IPS DF 6.9 (cell line): ENCODE results near the gene CACNA1C.

Source experiments
- DNase-seq: peaks from one replicate; pipeline ENCODE4 v3.0.0-alpha.2; 2013; ENCODE audit warnings: low read depth, low spot score
- H3K27ac ChIP-seq: one replicate; pipeline ENCODE4 v1.5.1; 2013; ENCODE audit warnings: low read length, control low read depth
- H3K27me3 ChIP-seq: 2 replicates; pipeline ENCODE4 v1.6.1; 2013; ENCODE audit warnings: mild to moderate bottlenecking, low read length; ENCODE audit not compliant: control insufficient read depth, insufficient read depth
- H3K36me3 ChIP-seq: 2 replicates; pipeline ENCODE4 v1.6.1; 2013; ENCODE audit warnings: low read length; ENCODE audit not compliant: control insufficient read depth, insufficient read depth
- H3K4me1 ChIP-seq: 2 replicates; pipeline ENCODE4 v1.6.1; 2013; ENCODE audit warnings: low read length; ENCODE audit not compliant: control insufficient read depth, insufficient read depth
- H3K4me3 ChIP-seq: 2 replicates; pipeline ENCODE4 v1.5.1; 2013; ENCODE audit warnings: mild to moderate bottlenecking, low read length
- H3K9me3 ChIP-seq: 2 replicates; pipeline ENCODE4 v1.6.1; 2013; ENCODE audit warnings: low read length, inconsistent platforms; ENCODE audit not compliant: control insufficient read depth, insufficient read depth
- WGBS: extraction: QIAGEN DNeasy Blood & Tissue Kit; methylation state at CpG from one replicate; pipeline ENCODE4 v1.1.7; 2013; ENCODE audit warnings: mixed read lengths, missing lambda C conversion rate; ENCODE audit not compliant: insufficient read length, insufficient coverage; 5-methylcytosine and 5-hydroxymethylcytosine counted together

The CACNA1C gene

GRCh38 chr12:2283916-2284315, 231.1 kb downstream of the CACNA1C start:
- DNase-seq, result no peak
- Histone ChIP-seq H3K4me3 (no peak overlapping the region), H3K27ac (no peak overlapping the region), H3K9me3 (no peaks in the 10 kb centered on the region), H3K4me1 (peaks cover 4% of the 10 kb centered on the region), H3K36me3 (no peaks in the 10 kb centered on the region), H3K27me3 (no peaks in the 10 kb centered on the region)
- no CpG with 5 or more reads among the region's 10 CpGs for WGBS

- Histone ChIP-seq H3K4me3 (no peak overlapping the region), H3K9me3 (no peaks in the 10 kb centered on the region), H3K27me3 (no peaks in the 10 kb centered on the region), H3K4me1 (peaks cover 4% of the 10 kb centered on the region), H3K36me3 (no peaks in the 10 kb centered on the region), H3K27ac (no peak overlapping the region)
- WGBS, result no CpG with 5 or more reads among the region's 10 CpGs
- no peak for DNase-seq
Observed at GRCh38 chr12:2284321-2284813, 231.6 kb downstream of the CACNA1C start.

DNA sequence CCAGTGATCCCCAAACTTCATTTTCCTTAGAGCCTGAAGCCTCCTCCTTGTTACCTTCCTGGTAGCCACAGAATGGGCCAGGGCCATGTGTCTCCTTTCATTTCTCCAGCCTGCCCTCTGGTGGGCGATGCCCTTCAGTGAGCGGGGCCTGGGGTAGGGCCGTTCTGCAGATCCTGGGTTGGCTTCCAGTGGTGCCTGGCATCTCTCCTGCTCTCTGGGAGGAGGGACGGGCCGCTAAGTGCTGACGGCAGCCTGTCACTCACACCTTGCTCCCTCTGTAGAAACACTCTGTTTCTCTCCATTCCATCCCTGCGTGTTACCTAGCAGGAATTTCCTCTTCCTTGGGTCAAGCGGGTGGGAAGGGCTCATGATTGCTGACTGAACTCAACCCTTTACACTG, 232.1 kb downstream of the CACNA1C start:
- WGBS, result no CpG with 5 or more reads among the region's 8 CpGs
- H3K4me1 ChIP-seq, result peaks cover 4% of the 10 kb centered on the region
- no peaks in the 10 kb centered on the region for H3K27me3 ChIP-seq
- no peak overlapping the region for H3K4me3 ChIP-seq
- peak; percentile 64 for DNase-seq
- H3K36me3 ChIP-seq, result no peaks in the 10 kb centered on the region
- H3K27ac ChIP-seq, result no peak overlapping the region
- H3K9me3 ChIP-seq, result no peaks in the 10 kb centered on the region

- no CpG with 5 or more reads among the region's 14 CpGs for WGBS
- H3K27ac ChIP-seq, result no peak overlapping the region
- peaks cover 4% of the 10 kb centered on the region for H3K4me1 ChIP-seq
- no peaks in the 10 kb centered on the region for H3K27me3 ChIP-seq
- DNase-seq, result no peak
- H3K9me3 ChIP-seq, result no peaks in the 10 kb centered on the region
- no peaks in the 10 kb centered on the region for H3K36me3 ChIP-seq
- H3K4me3 ChIP-seq, result no peak overlapping the region
Observed at GRCh38 chr12:2285462-2285861, 232.7 kb downstream of the CACNA1C start.

GRCh38 chr12:2286047-2286446, 233.3 kb downstream of the CACNA1C start:
- H3K36me3 ChIP-seq, result no peaks in the 10 kb centered on the region
- H3K27me3 ChIP-seq, result no peaks in the 10 kb centered on the region
- H3K4me1 ChIP-seq, result peaks cover 4% of the 10 kb centered on the region
- no CpG with 5 or more reads among the region's 5 CpGs for WGBS
- no peak for DNase-seq
- no peaks in the 10 kb centered on the region for H3K9me3 ChIP-seq
- H3K27ac ChIP-seq, result no peak overlapping the region
- no peak overlapping the region for H3K4me3 ChIP-seq

DNA sequence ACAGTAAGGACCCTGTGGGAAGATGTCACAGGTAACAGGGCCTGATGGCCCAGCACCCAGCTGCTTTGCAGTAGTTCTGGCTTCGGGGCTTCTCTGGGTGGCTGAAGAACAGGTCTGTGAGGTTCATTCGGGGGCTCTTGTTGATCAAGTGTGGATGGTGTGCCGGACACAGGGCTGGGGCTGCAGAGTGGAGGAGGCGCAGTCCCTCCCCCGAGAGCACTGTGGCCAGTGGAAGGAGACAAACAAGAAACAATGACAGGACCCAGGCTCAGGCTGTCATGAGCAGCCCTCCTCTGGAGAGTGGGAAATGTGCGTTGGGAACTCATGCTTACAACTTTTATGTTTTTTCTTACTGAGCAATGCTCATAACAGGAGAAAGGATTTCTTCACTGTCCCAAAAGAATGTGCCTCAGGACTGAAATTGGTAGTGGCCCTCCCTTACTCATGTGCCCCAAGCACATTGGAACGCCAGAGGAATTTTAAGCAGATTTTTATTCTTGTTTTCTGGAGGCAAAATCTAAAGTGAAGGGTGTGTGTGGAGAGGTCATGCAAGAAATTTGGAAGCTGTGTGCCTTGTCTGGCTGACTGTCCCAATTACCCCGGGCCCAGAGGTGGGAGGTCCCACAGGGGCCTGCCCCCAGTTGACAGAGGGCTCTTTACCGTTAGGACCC, 233.8 kb downstream of the CACNA1C start:
- Histone ChIP-seq H3K9me3 (no peaks in the 10 kb centered on the region), H3K27me3 (no peaks in the 10 kb centered on the region), H3K27ac (no peak overlapping the region), H3K4me1 (peaks cover 4% of the 10 kb centered on the region), H3K36me3 (no peaks in the 10 kb centered on the region), H3K4me3 (no peak overlapping the region)
- no CpG with 5 or more reads among the region's 9 CpGs for WGBS
- no peak for DNase-seq

DNA sequence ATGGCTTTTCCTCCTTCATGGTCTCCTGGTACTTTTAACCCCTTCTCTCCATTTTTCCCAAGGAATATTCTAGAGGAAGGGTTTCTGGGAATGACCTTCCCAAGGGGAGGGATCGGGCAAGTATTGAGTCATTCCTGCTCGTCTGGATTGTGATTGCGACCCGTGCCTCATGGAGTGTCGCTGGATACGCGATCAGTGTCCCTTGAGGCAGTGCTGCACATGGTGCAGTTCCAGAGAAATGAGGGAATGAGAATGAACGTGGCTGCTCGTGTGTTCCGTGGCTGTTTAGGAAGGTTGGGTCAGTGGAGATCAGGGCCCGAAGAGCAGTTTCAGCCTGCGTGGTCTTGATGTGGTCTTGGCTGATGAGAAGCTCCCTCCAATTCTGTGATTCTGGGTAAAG, 234.4 kb downstream of the CACNA1C start:
- H3K4me1 ChIP-seq, result peaks cover 4% of the 10 kb centered on the region
- no peaks in the 10 kb centered on the region for H3K36me3 ChIP-seq
- H3K4me3 ChIP-seq, result no peak overlapping the region
- no CpG with 5 or more reads among the region's 12 CpGs for WGBS
- no peaks in the 10 kb centered on the region for H3K27me3 ChIP-seq
- DNase-seq, result no peak
- no peaks in the 10 kb centered on the region for H3K9me3 ChIP-seq
- no peak overlapping the region for H3K27ac ChIP-seq

- Histone ChIP-seq H3K4me3 (no peak overlapping the region), H3K4me1 (peaks cover 4% of the 10 kb centered on the region), H3K27me3 (no peaks in the 10 kb centered on the region), H3K27ac (no peak overlapping the region), H3K9me3 (no peaks in the 10 kb centered on the region), H3K36me3 (no peaks in the 10 kb centered on the region)
- WGBS, result no CpG with 5 or more reads among the region's 5 CpGs
- DNase-seq, result no peak
Observed at GRCh38 chr12:2287589-2287988, 234.8 kb downstream of the CACNA1C start.

- whole genome bisulfite sequencing, result no CpG with 5 or more reads among the region's 2 CpGs
- H3K4me3 ChIP-seq, result no peak overlapping the region
- no peaks in the 10 kb centered on the region for H3K9me3 ChIP-seq
- no peaks in the 10 kb centered on the region for H3K36me3 ChIP-seq
- H3K27ac ChIP-seq, result no peak overlapping the region
- no peak for DNase-seq
- peaks cover 4% of the 10 kb centered on the region for H3K4me1 ChIP-seq
- no peaks in the 10 kb centered on the region for H3K27me3 ChIP-seq
Observed at GRCh38 chr12:2288001-2288400, 235.2 kb downstream of the CACNA1C start.

DNA sequence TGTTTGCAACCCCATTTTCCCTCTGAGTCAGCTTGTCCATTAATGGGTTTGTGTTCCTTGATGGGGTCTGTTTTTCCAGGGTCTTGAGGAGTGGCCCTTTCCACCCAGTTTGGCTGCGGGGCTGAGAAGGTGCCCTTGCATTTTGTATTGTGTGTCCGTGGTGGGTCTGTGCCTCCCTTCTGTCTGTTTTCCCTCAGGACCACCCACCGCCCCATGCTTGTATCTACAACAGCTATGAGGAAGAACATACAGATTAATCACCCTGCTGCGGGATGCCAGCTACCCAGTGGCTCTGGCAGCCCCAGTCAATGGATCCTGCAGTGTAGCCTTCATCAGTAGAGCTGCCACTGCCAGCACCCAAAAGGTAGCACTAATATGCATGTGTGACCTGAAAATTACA, 235.7 kb downstream of the CACNA1C start:
- Histone ChIP-seq H3K4me3 (no peak overlapping the region), H3K27ac (no peak overlapping the region), H3K4me1 (peaks cover 4% of the 10 kb centered on the region), H3K27me3 (no peaks in the 10 kb centered on the region), H3K36me3 (no peaks in the 10 kb centered on the region), H3K9me3 (no peaks in the 10 kb centered on the region)
- no peak for DNase-seq
- WGBS, result no CpG with 5 or more reads among the region's 4 CpGs

DNA sequence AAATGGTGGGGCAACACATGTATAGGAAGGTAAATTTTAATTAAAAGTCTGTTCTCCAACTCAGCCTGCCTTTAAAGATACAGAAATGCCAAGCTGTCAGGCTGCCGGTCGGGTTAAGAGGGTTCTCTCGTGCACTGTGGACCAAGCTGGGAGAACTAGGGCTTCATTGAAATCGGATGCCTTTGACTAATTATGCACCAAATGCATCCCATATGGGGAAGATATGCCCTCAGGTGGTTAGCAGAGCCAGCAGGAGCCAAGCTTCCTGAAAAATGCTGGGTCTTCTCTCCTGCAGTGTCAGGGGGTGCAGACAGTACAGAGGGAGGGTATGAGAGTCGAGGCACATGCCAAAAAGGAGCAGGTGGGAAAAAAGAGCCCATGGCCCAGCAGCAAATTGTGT, 236.1 kb downstream of the CACNA1C start:
- no peaks in the 10 kb centered on the region for H3K27me3 ChIP-seq
- no peak for DNase-seq
- no peaks in the 10 kb centered on the region for H3K36me3 ChIP-seq
- H3K4me3 ChIP-seq, result no peak overlapping the region
- H3K9me3 ChIP-seq, result no peaks in the 10 kb centered on the region
- H3K27ac ChIP-seq, result no peak overlapping the region
- peaks cover 4% of the 10 kb centered on the region for H3K4me1 ChIP-seq
- no CpG with 5 or more reads among the region's 5 CpGs for WGBS
